HG02870 (cell line): Measurements from ENCODE around the gene MAP7D2.

Experiments used
- ATAC-seq: cut with Tn5 transposase; IDR thresholded peaks from one replicate; pipeline ENCODE4 v1.9.1; 2021; ENCODE audit warnings: mild to moderate bottlenecking, moderate library complexity; ENCODE audit not compliant: unreplicated experiment

MAP7D2 gene

GRCh38 chrX:20046223-20046622 lies 70.5 kb downstream of the MAP7D2 start:
- ATAC-seq: no peak

- no peak for ATAC-seq
Measured at GRCh38 chrX:20042221-20042620, 74.5 kb downstream of the MAP7D2 start.

DNA sequence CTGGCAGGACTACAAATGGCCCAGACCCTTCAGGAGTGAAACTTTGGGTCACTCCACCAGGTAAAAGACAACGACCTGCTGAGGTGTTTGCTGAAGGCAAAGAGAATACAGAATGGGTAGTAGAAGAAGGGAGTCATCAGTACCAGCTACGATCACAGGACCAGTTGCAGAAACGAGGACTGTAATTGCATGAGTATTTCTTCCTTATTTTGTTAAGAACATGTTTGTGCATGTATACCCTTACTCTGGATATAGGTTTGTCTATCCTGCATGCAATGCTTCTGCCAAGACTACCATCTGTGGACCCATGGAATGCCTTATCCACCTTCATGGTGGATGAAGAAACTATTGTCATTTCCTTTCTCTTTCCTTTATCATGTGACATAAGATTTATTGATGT lies 77.7 kb downstream of the MAP7D2 start:
- ATAC-seq: no peak

GRCh38 chrX:20037186-20037585 lies 79.5 kb downstream of the MAP7D2 start:
- no peak for ATAC-seq

GRCh38 chrX:20032201-20032600 lies 84.5 kb downstream of the MAP7D2 start:
- ATAC-seq: no peak

GRCh38 chrX:20029728-20030127 lies 87.0 kb downstream of the MAP7D2 start:
- ATAC-seq: no peak

DNA sequence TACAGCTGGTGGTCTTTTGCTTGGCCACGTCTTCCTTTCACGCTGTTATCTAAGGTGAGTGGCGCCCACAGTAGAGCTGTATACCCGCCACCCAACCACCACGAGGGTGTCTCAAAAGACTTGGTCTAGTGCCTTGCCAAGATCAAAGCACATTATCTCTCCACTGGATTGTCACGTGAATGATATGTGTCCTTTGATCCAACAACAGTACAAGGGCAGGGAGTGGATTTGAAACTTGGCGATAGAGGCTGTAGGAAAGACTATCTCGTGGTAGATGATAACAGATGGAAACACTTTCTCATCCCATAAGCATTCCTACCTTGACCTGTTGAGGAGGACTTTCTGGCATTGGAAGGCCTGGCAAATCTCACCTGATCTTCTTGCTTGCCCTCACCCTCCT lies 88.1 kb downstream of the MAP7D2 start:
- no peak for ATAC-seq

GRCh38 chrX:20026278-20026677 lies 90.4 kb downstream of the MAP7D2 start:
- ATAC-seq: no peak

DNA sequence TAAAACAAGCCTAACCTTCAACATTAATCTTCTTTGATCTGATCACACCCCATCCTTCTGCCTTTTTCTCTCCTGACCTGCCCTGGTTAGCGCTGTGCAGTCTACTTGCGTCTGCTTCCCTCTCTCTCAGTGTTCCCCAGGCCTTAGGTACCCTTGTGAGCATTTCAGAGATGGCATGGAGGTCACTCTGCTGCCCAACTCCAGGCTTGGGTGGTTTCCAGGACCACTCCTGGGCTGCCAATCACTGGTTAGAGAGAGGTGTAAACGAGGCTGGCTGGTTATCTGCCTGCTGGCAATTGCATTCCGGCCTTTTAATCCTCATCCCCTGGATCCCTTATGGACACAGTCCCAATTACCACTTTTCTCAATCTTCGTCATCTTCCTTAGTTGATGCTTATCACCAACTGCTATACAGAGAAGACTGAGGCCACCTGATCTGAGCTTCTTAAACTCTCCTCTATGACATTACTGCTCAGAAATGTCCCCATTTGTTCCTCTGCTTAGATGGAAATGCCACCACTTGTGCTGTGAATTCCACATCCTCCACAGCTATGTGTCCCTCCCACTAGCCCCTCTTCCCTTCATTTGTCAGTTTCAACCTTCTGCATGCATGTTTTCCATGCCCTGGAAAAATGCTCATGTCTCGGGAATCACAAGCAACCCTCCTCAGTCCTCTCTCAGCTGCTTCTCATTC lies 96.9 kb downstream of the MAP7D2 start:
- no peak for ATAC-seq

DNA sequence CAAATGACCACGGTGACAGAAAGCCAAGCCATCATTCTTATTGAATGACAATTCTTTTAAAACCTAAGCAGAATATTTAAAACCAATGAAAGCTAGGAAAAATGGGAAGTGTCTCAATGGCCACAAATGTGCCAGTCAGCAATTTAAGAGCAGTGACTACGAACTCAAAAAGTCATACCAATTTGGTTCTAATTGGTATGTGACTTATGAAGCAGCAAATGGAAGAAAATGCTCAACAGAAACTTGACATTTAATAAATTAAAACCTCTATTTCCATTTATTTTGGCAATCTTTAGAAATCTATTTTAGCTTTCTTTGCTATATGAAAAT lies 100.1 kb downstream of the MAP7D2 start:
- ATAC-seq: no peak

DNA sequence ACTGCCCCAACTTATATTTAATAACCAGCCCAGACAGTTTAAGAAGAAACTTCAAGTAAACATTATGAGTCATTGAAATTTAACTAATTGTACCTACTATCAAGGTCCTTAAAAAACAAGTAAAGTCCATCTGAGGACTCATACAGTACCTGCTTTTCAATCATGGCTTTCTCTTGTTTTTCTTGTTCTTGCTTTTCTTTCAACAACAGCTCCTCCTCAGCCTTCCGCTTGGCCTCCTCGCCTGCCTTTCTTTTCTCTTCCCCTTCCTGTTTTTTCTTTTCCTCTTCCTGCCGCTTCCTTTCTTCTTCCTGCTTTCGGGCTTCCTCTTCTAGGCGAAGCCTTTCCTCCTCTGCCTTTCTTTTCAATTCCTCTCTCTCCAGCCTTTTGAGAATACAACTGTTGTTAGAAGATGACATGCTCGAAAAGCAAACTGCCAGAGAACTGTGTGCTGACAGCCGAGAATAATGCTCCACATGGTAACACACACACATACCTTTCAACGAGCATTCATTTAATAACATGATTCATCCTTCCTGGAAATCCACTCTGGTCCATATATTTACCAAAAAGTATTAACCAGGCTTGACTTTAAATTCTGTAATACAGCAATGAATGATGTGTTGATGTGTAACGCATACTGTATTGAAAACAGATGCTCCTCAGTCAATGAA lies 100.6 kb downstream of the MAP7D2 start:
- no peak for ATAC-seq

DNA sequence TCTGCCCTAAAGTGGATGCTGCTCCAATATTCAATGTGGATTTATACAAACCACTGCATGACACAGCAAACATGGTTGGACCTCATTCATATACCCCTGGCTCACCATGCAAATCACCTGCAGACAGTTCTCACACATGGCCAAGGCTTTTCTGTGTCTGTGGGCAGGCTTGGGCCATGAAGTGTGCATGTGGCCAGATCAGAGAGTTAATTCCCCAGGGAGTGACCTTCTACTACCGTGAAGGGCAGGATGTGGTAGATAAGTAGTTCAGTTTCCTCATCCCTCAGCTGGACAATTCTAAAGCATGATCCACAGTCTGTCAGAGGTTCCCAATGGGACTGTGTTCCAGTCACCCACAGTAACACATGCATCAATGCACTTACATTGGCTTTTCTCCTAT lies 101.3 kb downstream of the MAP7D2 start:
- ATAC-seq: no peak

- ATAC-seq: no peak
Measured at GRCh38 chrX:20011608-20012007, 105.1 kb downstream of the MAP7D2 start.

DNA sequence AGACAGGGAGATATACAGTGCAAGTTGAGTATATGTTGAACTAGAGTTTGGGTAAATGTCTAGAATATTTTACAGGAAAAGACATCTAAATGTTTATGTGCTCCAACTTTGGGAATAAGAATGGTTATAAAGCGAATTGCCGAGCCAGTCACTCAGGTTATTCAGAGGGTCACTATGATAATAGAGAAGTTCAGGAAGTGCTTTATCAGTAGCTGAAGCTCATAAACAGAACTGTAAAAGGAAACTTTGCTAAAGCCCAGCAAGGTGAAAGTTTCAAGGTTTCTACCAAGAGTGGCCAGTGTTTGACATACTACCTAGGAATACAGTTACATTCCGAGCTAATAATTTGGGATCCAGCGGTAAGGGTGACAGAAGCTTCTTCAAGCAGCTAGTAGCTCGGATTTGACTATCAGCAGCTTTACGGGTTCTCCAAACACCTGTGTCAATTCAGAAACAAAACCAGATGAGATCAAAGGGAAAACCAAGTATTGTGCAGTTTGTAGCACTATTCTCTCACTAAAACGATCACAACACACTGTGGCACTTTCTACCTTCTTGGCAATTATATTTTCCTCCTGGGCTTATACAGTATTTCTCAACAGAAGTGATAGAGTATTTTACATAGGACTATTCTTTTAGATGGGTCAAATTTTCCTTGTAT lies 108.6 kb downstream of the MAP7D2 start:
- no peak for ATAC-seq

DNA sequence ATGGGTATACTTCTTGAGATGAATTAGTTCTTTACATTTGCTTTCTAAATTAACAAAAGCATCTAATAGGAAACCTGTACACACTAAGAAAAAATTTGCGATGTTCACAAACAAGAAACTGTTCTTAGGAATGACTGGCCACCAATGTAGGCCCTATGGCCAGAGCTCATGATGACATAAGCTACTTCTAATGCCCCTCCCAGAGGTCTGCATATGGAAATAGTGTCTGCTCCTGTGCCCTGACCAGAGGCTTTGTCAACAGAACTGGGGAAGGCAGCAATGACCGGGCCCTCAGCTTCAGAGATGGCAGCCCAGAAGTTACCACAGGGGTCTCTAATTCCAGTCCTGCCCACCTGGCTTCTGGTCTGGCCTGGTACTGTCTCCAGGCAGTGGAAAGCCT lies 110.8 kb downstream of the MAP7D2 start:
- ATAC-seq: no peak

DNA sequence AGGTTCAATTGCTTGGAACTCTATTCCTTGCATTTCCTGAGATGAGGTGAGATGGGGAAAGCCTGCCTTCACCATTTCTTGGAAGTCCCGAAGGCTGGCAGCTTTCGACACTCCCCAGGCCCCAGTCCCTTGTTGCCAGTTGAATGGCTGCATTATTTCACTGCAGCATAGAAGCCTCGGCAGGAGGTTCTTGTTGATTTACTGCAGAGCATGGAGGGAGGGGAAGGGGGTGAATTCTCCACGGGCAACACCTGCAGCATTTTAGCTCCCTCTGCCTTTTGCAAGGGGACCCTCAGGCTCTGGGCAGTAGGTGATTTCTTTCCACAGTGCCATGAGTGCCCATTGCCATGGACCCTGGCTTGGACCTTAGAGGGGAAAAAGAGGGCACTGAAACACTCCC lies 115.1 kb downstream of the MAP7D2 start:
- ATAC-seq: no peak

DNA sequence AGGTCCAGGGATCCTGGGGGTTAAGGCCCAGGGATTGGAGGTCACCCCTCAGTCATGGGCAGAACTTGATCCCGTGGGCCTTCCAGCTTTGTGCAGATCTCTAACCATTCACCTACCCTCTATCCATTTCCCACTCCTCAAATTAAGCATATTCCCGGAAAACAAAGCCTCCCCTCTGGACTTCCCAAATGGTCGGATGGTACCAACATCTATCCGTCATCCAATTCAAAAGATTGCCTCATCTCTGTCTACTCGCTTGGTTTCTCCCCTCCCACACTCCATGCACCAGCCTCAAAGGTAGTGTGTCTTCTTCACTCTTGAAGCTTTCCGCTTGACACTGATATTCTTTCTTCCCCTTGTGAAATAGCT lies 125.4 kb downstream of the MAP7D2 start:
- no peak for ATAC-seq

- peak; percentile 89 for ATAC-seq
Measured at GRCh38 chrX:19990556-19991349, 126.0 kb downstream of the MAP7D2 start, which contains the start of gene BCLAF3. TSS of gene BCLAF3 (minus strand) at chrX:19991061. CDS start at chrX:19970264, 20,797 bp downstream.

GRCh38 chrX:19990151-19990555 lies 126.6 kb downstream of the MAP7D2 start:
- peak; percentile 15 for ATAC-seq

DNA sequence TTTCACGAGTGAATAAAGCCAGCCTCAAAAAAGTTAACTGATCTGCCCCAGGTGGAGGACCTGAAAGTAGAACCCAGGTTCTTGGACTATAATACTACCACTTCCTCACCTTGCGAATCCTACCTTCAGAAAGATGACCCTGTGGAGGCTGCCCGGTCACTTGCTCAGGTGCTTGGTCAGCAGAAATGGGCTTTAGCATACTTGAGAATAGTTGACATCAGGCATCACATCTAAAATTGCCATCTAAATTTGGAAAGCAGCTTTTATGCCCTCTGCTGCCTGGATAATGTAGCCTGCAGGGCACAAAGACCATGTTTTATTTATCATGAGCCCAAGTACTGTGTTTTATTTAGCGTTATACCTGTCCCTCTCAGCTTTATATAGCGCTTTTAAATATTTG lies 128.9 kb downstream of the MAP7D2 start:
- ATAC-seq: no peak

DNA sequence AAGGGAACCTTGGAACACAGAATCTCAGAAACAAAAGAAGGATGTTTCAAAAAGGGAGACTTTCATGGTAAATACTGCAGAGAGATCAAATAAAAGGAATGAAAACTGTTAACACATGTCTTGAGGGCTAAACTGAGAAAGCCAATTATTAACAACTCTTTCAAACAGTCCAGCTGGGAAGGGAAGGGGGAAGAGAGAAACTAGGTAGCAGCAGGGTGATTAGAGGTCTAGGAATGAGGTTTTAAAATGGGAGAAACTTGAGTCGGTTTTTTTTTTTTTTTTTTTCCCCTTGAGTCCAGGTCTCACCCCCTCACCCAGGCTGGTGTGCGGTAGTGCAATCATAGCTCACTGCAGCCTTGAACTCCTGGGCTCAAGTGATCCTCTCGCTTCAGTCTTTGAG lies 130.2 kb downstream of the MAP7D2 start:
- no peak for ATAC-seq

- no peak for ATAC-seq
Measured at GRCh38 chrX:19981947-19982346, 134.8 kb downstream of the MAP7D2 start.
